Measurements from ENCODE around the gene SGTA.

SGTA gene

DNA sequence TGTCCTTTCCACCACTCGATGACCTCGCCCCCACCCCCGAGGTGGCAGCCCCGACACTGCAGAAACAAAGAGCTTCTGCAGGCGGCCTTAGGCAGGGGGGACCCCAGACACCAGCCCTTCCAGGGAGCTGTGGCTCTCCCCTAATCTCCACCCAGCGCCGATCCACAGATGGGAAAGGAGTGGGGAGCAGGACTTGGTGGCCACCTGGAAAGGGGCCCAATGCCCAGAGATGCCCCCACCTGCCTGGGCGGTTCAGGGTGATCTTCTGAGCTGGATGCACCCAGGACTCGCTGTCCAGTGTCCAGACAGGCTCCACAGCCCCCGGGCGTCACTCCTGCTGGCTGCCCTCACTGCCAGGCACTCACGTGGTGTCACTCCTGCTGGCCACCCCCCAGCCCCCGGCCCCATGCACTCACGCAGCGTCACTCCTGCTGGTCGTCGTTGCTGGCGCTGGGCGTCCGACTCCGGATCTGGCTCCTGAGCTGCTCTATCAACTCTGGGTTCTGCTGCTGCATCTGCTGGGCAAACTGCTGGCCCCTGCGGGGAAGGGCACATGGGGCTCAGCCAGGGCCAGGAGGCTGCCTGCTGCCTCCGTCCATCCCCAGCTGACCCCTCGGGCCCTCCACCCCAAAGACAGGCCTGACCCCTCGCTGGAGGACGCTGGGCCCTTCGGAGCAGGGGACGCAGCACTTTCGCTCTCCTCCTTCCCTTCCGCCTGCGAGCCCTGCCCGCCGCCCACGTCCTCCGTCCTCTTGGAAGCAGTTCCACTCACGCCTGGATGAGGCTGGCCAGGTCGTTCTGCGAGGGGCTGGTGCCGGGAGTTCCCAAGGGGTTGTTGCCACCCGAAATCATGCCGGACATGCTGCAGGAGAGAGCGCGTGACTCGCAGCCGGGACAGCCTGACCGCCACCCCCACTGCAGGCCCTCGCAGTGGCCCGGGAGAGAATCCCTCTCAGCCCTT, 25.9 kb downstream of the SGTA start:
- in situ Hi-C loops (cut with MboI; ENCODE audit: low sequenced_read_pairs): no loop called here

DNA sequence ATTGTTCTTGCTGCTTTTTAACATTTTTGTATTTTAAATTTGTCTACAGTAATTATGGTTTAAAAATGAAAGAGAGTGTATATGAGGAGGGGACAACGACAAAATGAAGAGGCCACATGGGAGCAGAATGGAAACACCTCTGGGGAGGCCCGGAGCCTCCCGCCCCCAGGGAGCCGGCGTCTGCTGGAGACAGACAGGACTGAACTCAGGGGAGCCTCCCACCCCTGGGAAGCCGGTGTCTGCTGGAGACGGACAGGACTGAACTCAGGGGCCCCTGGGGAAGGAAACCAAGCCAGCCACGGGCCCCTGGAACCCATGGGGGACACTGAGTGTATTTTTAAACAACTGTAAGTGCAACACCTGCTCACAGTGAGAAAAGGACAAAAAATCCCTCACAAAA, 26.6 kb downstream of the SGTA start:
- in situ Hi-C loops (cut with MboI; ENCODE audit: low sequenced_read_pairs): no loop called here

DNA sequence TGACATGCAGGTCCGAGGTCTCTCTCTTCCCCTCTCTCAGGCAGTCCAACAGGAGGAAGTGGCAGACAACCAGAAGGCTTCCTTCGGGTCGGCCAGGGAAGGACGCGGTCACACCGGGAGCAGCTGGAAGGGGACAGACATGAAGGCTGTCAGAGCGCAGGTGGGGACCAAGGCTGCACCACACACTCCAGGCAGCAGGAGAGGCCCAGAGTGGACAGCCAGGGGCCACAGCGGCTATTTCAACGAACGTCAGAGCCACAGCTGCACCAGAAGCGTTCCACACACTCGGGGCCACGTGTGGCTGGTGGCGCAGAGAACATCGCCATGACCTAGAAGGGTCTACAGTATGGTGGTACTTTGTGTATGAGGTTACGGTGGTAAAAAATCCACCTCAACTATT, 27.3 kb downstream of the SGTA start:
- in situ Hi-C loops (cut with MboI; ENCODE audit: low sequenced_read_pairs): no loop called here

DNA sequence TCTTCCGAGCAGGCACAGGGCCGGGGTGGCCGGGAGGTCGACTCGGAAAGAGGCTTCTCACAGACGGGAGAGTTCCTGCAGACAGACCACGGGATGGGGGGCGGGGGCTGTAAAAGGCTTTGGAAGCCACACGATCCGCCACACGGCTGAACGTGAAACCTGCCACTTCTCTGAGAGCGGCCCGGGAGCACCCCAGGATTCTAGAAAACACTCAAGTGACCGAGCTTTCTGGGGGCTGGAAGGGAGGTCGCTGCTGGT, 27.7 kb downstream of the SGTA start:
- in situ Hi-C loops (cut with MboI; ENCODE audit: low sequenced_read_pairs): no loop called here

DNA sequence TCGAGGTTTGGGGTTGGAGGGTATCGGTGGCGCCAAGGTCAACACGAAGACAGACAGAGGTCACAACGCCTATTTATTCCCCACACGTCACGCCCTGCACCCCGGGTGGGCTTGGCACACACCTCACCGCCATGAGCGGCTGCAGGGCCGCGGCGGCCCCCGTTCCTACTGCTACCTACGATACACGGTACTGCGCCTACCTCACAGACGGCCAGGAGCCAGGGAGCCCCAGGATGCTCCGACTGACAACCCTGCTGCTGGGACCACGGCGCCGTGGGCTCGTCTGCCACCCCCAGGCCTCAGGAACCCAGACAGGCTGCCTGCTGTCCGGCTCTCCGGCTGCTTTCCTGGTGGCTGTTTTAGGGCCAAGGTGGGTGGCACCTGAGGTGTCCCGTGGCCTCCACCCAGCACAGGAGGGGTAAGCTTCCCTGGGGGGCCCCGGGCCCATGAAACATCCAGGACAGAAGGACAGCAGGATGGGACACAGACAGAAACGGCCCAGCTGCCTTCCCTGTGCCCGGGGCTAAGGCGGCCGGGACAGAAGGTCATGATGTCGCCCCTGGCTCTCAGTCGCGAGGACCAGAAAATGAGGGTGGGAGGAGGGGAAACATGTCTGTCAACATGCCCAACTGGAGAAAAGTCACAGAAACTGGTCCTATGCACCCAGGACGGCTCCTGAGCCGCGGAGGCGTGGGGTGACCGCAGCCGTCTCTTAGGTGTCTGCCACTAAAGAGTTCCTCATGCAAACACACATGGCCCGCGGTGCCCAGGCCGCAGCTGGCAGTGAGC, 28.2 kb downstream of the SGTA start:
- in situ Hi-C loops (cut with MboI; ENCODE audit: low sequenced_read_pairs): no loop called here

DNA sequence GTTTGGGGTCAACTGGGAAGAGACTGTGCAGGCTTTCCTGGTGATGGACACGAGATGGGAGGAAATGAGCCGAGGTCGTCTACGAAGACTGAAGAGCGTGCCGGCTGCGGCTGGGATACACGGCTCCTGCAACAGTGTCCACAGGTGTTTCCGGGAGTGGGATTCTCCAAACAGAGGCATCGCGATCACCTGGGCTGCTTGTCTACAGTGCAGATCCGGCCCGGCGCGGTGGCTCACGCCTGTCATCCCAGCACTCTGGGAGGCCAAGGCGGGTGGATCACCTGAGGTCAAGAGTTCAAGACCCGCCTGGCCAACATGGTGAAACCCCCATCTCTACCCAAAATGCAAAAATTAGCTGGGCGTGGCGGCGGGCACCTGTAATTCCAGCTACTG, 31.6 kb downstream of the SGTA start:
- in situ Hi-C loops (cut with MboI; ENCODE audit: low sequenced_read_pairs): no loop called here

DNA sequence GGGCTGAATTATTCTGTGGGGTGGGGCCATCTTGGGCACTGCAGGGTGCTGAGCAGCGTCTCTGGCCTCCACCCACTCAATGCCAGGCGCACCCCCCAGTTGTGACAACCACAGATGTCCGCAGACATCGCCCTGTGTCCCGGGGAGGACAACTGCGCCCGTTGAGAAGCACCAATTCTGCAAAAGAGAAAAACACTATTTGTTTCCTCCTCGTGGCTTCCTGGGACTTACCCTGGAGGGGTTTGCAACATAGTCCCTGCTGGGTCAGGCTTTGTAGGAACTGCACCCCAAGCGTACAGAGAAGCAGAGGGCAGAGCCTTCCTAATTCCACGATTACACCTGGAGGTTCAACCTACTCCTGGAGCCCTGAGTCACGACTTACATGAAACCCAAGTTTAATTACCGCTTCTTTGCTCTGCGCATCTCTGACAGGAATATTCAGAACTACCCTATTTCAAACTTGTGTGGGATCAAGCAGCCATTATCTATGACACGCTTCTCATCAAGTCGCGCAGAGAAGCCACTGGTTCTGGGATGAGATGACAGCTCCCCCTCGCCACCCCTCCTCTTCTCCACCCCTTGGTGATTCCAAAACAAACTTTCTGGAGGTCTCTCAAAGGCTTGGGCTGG, 32.1 kb downstream of the SGTA start:
- in situ Hi-C loops (cut with MboI; ENCODE audit: low sequenced_read_pairs): no loop called here

DNA sequence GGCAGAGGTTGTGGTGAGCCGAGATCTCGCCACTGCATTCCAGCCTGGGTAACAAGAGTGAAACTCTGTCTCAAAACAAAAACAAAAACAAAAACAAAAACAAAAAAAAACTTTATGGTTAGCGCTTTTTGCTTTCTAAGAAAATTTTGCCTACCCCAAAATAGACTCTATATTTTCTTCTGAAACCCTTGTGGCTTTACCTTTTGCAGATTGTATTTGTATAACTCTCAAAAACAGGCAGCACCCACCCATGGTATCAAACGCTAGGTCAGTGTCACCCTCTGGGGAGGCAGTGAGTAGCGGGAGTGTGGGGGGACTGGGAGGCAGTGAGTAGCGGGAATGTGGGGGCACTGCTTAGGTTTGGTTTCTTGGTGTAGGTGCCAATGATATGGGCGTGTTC, 35.7 kb downstream of the SGTA start:
- in situ Hi-C loops (cut with MboI; ENCODE audit: low sequenced_read_pairs): loop anchor here (10.0 kb wide), 1 partner anchor 83 kb away; no protein-coding TSS in a partner anchor

DNA sequence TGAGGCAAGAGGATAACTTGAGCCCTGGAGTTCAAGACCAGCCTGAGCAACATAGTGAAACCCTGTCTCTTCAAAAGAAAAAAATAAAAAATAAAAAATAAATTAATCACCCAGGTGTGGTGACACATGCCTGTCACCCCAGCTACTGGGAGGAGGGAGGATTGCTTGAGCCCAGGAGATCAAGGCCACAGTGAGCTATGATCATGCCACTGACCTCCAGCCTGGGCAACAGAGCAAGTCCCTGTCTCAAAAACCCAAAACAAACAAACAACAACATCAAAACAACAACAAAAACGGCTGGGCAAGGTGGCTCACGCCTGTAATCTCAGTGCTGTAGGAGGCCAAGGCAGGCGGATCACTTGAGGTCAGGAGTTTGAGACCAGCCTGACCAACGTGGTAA, 39.0 kb downstream of the SGTA start:
- in situ Hi-C loops (cut with MboI; ENCODE audit: low sequenced_read_pairs): loop anchor here (10.0 kb wide), 1 partner anchor 79 kb away; no protein-coding TSS in a partner anchor

DNA sequence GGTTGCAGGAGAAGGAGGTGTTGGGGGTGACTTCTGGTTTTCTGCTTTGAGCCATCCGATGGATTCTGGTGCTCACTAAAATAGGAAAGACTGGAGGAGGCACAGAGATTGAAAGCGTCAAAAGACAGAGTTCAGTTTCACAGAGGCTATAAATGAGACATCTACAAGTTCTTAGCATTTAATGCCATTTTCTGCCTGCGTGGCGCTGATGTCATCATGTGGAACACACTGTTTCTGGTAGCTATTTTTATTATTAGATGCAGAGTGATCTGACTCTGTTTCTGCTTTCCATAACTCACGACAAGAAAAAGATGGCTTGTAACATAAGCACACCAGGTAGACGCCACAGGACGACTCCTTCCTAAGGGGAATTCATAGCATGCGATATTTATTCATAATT, 40.0 kb downstream of the SGTA start:
- in situ Hi-C loops (cut with MboI; ENCODE audit: low sequenced_read_pairs): loop anchor here (10.0 kb wide), 1 partner anchor 78 kb away; no protein-coding TSS in a partner anchor

DNA sequence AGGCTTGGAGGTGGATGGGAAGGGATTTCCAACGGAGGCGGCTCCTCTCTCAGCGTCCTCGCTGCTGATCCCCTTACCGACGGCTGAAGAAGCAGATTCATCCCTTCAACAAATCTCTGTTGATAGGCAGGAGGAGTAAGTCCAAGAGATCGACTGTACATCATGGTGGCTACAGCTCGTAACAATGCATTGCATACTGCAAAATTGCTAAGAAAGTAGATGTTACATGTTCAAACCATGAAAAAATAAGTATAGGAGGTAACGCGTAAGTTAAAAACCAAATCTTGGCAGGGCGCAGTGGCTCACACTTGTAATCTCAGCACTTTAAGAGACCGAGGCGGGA, 42.8 kb downstream of the SGTA start:
- in situ Hi-C loops (cut with MboI; ENCODE audit: low sequenced_read_pairs): loop anchor here (10.0 kb wide), 1 partner anchor 75 kb away; no protein-coding TSS in a partner anchor

DNA sequence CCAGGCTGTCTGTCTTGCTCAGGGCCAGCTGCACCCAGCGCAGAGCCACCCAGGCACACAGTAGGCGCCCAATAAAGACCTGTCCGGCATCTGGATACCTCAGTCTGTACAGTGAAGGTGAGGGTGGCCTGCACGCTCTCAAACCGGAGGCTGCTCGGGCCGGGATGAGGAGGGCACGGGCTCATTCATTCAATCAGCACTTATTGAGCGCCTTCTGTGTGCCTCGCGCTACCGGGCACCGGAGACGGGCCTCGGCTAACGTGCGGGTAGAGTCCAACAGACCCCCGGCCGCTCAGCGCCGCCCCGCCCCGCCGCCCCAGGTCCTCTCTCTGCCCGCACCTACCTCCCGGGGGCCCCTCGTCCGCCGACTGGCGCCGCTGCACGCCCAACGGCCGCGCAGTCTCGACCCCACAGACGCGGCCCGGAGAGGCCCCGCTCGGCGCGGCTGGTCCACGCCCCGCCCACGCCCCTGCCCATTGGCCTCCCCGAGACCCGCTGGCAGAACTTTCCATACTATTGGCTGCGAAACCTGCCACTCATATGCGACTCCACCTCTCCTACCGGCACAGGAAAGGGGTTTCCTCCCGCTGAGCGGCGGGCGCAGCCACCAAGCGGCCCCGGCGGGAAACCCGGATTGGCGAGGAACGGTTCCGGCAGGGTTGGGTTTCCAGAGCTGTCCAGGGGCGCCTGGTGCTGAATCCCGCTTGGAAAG, 43.3 kb downstream of the SGTA start, which contains the start of gene SLC39A3:
Gene SLC39A3 (minus strand): TSS at position 416 of the 712 bp plus-strand sequence. CDS start 2,760 bp downstream, outside the sequence.
- in situ Hi-C loops (cut with MboI; ENCODE audit: low sequenced_read_pairs): loop anchor here (10.0 kb wide), 1 partner anchor 75 kb away; no protein-coding TSS in a partner anchor

DNA sequence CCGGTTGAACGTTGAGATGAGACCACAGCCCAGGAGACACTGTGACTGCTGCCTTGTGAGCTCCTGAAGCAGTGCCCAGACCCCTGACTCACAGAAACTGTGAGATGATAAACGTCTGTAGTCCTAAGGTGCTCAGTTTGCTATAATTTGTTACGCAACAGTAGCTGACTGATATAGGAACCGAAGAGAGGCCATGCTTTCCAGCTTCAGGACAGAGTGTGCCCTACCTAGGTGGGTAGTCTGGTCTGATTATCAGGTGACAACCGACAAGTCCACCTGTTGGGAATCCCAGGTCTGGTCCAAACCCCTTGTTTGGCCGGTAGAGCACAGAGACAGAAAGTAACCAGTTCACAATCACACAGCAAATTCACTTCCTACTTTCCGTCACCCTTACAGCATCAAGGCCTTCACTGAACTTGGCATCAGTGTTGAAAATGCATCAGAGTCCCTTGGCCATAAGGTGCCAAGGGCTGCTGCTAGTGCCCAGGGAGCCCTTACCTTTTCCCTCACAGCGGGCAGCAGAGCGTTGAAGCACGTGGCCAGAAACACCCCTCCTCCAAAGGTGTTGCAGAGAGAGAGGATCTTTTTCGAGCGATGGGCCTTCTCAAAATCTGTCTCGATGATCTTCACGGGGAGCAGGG, 46.4 kb downstream of the SGTA start:
- in situ Hi-C loops (cut with MboI; ENCODE audit: low sequenced_read_pairs): no loop called here

DNA sequence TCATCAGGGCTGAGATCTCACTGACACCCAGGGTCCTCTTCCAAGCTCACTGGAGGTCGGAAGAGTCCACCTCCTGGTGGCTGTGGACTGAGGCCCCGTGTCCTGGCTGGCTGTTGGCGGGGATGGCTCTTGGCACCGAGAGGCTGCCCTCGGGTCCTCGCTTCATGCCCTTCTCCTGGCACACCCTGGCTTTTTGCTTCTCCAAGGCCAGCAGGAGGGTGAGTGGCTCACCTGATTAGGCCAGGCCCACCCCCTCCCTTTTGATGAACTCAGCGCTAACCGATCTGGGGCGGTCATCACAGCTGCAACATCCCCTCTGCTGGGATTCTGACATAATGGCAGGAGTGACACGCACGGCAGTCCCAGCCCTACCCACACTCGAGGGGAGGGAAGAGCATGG, 47.7 kb downstream of the SGTA start:
- in situ Hi-C loops (cut with MboI; ENCODE audit: low sequenced_read_pairs): no loop called here

DNA sequence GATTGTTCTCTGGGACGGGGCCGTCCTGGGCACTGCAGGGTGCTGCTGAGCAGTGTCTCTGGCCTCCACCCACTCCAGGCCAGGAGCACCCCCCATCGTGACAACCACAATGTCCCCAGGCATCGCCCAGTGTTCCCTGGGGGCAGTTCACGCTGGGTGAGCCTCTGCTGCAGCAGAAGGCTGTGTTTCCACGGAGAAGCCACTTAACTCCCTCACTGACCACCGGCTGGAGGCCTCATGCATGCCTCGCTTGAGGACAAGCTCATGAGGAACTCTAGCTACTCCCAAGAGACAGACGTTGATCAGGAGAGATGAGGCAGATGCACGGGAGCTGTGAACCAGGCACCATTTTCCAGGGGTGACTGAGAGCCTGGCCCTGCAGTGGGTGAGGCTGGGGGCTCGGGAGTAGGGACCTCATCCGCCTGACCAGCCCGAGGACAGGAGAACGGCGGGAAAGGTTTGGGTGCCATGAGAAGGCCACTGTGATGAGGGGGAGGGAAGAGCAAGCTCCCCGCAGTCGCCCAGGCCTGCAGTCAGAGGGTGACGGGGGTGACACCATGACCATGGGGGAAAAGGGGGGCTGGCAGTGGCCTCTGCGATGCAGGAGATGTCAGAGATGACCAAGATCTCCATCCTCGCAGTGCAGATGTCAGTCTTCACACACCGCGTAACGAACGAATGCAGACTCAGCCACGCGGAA, 48.3 kb downstream of the SGTA start:
- in situ Hi-C loops (cut with MboI; ENCODE audit: low sequenced_read_pairs): no loop called here

DNA sequence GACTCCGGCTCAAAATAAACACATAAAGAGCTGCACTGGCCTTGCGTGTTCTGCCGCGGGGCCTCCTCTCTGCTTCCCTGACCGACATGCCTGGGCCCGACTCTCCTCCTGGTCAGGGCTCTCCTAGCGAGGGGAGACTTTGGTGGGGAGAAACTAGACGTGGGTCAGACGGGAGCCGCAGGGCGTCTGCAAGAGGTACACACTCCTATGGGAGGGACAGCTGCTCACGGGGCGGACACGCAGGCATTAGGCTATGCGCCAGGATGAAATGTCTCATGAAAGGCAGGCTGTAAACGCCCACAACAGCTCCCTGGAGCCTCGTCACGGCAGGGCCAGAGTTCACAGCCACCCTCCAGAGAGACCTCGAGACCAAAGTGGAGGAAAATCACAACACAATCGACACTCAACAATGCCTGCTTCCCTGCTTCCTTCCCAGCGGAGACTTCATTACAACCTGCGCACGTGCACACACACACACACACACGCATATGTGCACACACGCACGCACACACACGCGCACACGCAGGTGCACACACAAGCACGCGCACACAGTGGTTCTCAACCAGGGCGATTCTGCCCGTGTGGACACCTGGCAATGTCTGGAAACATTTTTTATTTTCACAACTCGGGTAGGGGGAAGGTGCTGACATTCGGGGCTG, 49.0 kb downstream of the SGTA start:
- in situ Hi-C loops (cut with MboI; ENCODE audit: low sequenced_read_pairs): no loop called here

DNA sequence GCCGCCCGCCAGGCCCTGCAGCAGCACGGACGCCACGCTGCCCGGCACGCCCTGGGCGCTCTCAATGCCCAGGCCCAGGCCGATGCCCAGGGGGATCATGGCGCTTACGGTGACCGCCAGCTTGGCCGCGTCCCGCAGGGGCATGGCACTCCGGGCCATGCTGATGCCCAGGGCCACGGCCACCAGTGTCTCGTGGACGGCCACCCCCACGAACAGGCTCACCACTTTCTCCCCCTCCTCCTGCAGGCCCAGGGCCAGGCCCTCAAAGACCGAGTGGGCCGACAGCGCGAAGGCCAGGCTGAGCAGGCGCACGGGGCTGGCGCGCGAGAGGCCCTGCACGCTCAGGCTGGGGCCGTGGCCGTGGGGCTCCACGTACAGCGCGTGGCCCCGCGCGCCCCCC, 50.2 kb downstream of the SGTA start:
- in situ Hi-C loops (cut with MboI; ENCODE audit: low sequenced_read_pairs): no loop called here

DNA sequence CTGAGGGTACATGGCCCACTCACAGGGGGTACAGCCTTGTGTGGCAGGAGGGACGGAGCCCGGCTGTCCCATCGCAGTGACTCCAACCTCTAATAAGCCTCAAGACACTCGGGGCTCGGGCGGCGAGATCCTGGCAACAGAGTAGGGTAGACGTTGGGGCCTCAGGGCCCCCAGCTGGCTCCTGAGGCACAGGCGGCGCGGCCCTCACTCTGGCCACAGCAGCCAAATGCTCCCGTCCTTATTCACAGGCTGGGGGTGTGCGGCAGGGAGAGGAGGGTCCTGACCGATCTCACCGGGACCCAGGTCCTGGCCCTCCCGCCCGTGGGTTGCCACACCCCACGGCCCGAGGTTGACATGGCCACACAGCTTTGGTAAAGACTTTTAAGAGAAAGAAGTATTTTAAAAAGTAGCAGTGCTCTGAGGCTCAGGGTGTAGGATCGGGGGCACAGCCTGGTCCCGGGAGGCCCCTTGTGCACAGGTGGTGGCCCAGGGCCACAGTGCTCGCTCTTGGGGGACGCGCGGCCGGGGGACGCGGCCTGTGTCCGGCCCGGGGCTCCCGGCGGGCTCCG, 50.8 kb downstream of the SGTA start:
- in situ Hi-C loops (cut with MboI; ENCODE audit: low sequenced_read_pairs): no loop called here
